Activated CD8-positive, alpha-beta T cell treated with anti-CD3 and anti-CD28 coated beads for 36 hours (primary cell): ENCODE results near the gene PRDM16. TPM values are rescaled to one million over a fixed set of nuclear protein-coding genes. Genes with fewer than 3 reads are reported as not detected.

Experiments used
- ATAC-seq: fragments of 200-7000 bp; cut with Tn5 transposase; one replicate; pipeline ENCODE4 v1.10.0; 2021; ENCODE audit warnings: mild to moderate bottlenecking, moderate library complexity
- CTCF ChIA-PET: fragments of 350-600 bp; sonication (Branson Sonifier 250); formaldehyde crosslinking; loops from one replicate; lab custom pipeline; 2021; ENCODE audit warnings: antibody characterized with exemption; lab: Charles Lee
- POLR2A ChIA-PET: fragments of 350-600 bp; sonication (Branson Sonifier 250); formaldehyde crosslinking; loops from one replicate; lab custom pipeline; 2021; ENCODE audit warnings: antibody characterized with exemption; lab: Charles Lee
- DNase-seq: peaks from one replicate; pipeline ENCODE4 v3.0.0-alpha.2; 2020
- H3K27ac Mint-ChIP-seq: one replicate; pipeline ENCODE4 v1.8.0; 2021; ENCODE audit warnings: mild to moderate bottlenecking, mixed read lengths
- H3K27me3 Mint-ChIP-seq: one replicate; pipeline ENCODE4 v1.8.0; 2021; ENCODE audit warnings: mixed read lengths
- H3K36me3 Mint-ChIP-seq: one replicate; pipeline ENCODE4 v1.8.0; 2021; ENCODE audit warnings: low read depth, mixed read lengths
- H3K4me1 Mint-ChIP-seq: one replicate; pipeline ENCODE4 v1.8.0; 2021; ENCODE audit warnings: low read depth, mixed read lengths
- H3K4me3 Mint-ChIP-seq: one replicate; pipeline ENCODE4 v1.8.0; 2021; ENCODE audit warnings: mild to moderate bottlenecking, moderate library complexity, mixed read lengths
- H3K9me3 Mint-ChIP-seq: one replicate; pipeline ENCODE4 v1.8.0; 2021; ENCODE audit warnings: mixed read lengths
- intact Hi-C: fragments of 100-400 bp; cut with micrococcal nuclease; formaldehyde crosslinking; loops from one replicate; pipeline ENCODE4 v1.10.0; 2022
- total RNA-seq, 2 experiments: library from RNA; stranded (reverse); gene quantifications; one replicate each; pipeline ENCODE4 v1.2.3, GENCODE V29; 2021
- TF ChIP-seq, protein P1 (sequence below): fragments of 200-600 bp; IDR thresholded peaks from one replicate; pipeline ENCODE4 v1.8.0; 2022; ENCODE audit warnings: antibody characterized with exemption, mild to moderate bottlenecking

Gene PRDM16
- total RNA-seq, 2 experiments from 2014 or later: 0.29 to 0.49 TPM

DNA sequence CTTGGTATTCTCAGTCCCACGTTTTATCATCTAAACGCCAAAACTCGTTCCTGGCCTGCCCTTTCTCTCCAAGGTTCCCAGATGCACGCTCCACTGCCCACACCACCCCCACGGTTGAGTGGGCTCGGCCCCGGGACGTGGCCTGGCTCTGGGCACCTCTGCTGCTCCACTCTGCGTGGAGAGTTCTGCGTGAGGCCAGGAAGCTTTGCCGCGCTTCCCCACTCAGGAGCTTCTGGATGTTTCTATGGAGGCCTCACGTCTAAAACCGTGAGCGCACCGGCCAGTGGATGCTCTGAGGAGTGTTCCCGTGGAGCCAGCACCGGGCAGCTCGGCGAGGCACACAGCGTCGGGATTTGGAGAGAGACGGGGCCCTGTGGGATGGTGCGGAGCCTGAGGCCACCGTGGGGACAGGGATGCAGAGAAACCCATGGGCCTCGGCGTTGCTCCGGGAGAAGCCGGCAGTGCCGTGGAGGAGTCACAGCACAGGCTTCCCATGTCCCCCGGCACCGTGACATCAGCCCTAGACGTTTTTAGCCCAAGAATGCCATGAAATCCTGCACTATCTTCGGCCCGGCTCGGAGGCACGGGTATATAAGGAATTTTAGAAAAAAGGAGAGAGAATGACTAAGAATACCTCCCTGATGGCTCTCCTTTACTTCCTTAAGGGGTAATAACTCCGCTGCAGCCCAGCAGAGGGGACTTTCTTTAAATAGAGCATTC is 125.9 kb downstream of the PRDM16 start:
- ChIA-PET CTCF (no interaction called here), POLR2A (no interaction called here)
- H3K36me3 Mint-ChIP-seq: no peaks in the 10 kb centered on the region
- no peaks in the 10 kb centered on the region for H3K4me1 Mint-ChIP-seq
- TF ChIP-seq, protein P1, sequence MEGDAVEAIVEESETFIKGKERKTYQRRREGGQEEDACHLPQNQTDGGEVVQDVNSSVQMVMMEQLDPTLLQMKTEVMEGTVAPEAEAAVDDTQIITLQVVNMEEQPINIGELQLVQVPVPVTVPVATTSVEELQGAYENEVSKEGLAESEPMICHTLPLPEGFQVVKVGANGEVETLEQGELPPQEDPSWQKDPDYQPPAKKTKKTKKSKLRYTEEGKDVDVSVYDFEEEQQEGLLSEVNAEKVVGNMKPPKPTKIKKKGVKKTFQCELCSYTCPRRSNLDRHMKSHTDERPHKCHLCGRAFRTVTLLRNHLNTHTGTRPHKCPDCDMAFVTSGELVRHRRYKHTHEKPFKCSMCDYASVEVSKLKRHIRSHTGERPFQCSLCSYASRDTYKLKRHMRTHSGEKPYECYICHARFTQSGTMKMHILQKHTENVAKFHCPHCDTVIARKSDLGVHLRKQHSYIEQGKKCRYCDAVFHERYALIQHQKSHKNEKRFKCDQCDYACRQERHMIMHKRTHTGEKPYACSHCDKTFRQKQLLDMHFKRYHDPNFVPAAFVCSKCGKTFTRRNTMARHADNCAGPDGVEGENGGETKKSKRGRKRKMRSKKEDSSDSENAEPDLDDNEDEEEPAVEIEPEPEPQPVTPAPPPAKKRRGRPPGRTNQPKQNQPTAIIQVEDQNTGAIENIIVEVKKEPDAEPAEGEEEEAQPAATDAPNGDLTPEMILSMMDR: no peak
- DNase-seq: no peak
- no peak for ATAC-seq
- H3K4me3 Mint-ChIP-seq: no peak overlapping the region
- H3K27ac Mint-ChIP-seq: no peak overlapping the region
- H3K9me3 Mint-ChIP-seq: no peaks in the 10 kb centered on the region
- no peaks in the 10 kb centered on the region for H3K27me3 Mint-ChIP-seq
- intact Hi-C loops: no loop called here

DNA sequence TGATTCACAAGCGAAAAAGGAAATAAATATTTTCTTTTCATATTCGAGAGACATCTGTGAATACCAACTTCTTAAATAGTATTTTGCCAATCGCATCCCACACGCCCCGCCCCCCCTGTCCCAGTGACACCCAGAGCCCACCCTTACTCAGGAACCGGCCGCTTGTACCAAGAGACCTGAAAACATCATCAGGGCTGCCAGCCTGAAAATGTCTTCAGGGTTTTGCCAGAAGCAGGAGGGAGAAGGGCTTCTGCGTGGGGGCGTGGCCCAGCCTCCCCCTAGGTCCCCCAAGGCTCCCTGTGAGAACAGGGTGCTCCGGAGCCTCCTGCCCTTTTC is 126.4 kb downstream of the PRDM16 start:
- ATAC-seq (no peak), DNase-seq (no peak)
- no peaks in the 10 kb centered on the region for H3K36me3 Mint-ChIP-seq
- intact Hi-C loops: no loop called here
- ChIA-PET POLR2A (no interaction called here), CTCF (no interaction called here)
- H3K27ac Mint-ChIP-seq: no peak overlapping the region
- H3K4me3 Mint-ChIP-seq: no peak overlapping the region
- TF ChIP-seq, protein P1: no peak
- H3K4me1 Mint-ChIP-seq: no peaks in the 10 kb centered on the region
- H3K27me3 Mint-ChIP-seq: no peaks in the 10 kb centered on the region
- H3K9me3 Mint-ChIP-seq: no peaks in the 10 kb centered on the region

DNA sequence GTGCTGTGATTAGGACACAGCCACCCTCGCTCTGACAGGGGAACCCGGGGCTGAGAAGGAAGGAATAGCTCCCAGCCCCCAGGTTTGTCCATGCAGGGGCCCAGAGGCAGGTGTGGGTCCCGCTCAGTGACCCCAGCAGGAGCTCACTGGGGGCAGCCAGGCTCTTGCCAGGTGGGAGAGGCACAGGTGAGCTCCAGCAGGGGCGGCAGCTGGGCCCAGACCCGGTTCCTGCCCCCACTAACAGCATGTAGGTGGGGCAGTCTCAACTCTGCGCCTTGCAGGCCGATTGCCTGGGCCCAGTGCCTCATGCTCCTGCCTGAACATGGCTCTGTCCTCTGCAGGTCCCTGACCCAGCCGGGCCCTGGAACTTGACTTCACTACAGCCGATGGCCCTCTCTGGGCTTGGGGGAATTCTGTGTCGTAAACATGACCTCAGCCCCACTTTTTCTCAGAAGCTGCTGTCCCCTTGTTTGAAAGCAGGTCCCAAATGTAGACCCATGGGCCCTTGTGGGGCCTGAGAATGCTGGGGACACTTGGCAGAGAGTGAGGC is 127.0 kb downstream of the PRDM16 start:
- H3K27ac Mint-ChIP-seq: no peak overlapping the region
- ATAC-seq: no peak
- POLR2A ChIA-PET: no interaction called here
- TF ChIP-seq, protein P1: no peak
- no peak overlapping the region for H3K4me3 Mint-ChIP-seq
- CTCF ChIA-PET: no interaction called here
- DNase-seq: no peak
- no peaks in the 10 kb centered on the region for H3K4me1 Mint-ChIP-seq
- no peaks in the 10 kb centered on the region for H3K9me3 Mint-ChIP-seq
- H3K36me3 Mint-ChIP-seq: no peaks in the 10 kb centered on the region
- no peaks in the 10 kb centered on the region for H3K27me3 Mint-ChIP-seq
- intact Hi-C loops: no loop called here

DNA sequence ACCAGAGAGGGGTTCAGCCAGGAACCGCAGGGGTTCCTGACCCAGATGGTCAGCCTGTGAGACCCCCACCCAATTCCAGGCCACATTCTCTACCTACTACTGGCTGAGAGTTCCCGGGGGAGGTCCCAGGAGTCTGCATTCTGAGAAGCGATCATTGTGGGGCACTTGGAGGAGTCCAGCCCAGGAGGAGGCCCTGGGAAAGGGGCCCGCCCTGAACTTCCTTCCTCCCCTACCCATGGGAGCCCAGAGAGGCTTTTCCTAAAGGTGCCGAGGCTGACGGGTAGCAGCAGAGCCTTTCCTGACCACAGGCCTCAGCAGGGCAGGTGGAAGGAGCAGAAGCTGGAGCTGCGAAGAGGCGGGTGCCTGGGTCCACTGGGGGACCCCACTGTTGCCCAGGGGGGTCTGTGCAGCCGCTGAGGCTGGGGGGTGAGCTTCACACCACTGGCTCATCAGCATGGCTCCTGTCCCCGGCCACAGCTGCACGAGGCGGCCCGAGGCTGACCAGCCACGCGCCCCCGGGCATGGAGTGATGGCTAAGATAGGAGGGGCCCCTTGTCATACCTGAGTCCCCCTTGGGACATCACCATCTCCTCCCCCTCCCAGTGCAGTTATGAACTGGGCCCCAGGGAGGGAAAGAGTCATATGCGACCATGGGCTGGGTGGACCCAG is 127.7 kb downstream of the PRDM16 start:
- Mint-ChIP-seq H3K4me3 (no peak overlapping the region), H3K27ac (no peak overlapping the region), H3K9me3 (no peaks in the 10 kb centered on the region), H3K27me3 (no peaks in the 10 kb centered on the region), H3K36me3 (no peaks in the 10 kb centered on the region), H3K4me1 (no peaks in the 10 kb centered on the region)
- intact Hi-C loops: no loop called here
- ChIA-PET POLR2A (no interaction called here), CTCF (no interaction called here)
- TF ChIP-seq, protein P1: no peak
- DNase-seq (no peak), ATAC-seq (no peak)

DNA sequence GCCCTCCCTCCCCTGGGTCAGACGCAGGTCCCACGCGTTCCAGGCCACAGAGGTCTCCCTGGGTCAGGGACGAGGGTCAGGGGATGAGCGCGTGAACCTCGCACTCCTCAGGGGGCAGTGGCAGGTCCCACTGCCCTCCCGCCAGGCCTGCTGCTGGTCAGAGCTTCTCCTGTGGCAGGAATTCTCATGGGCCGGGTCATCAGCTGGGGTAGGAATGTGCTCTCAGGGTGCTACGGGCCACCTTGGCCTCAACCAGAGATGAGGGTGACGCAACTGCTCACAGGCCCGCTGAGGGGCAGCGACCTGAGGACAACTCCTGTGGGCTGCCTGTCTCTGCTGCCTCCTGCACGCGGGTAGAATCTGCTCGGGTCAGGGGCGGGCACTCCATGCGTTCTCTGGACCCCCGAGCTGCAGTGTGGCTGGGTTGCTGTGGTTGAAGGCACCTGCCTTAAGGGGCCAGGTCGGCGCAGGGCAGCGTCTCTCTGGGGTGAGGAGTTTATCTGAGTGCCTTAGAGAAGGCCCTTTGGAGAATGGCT is 128.8 kb downstream of the PRDM16 start:
- ATAC-seq (no peak), DNase-seq (no peak)
- ChIA-PET CTCF (no interaction called here), POLR2A (interaction anchor here (0.7 kb wide), 1 partner anchor 740 kb away, joined by 3 read pairs; no protein-coding TSS in a partner anchor)
- H3K4me1 Mint-ChIP-seq: no peaks in the 10 kb centered on the region
- intact Hi-C loops: no loop called here
- no peak overlapping the region for H3K4me3 Mint-ChIP-seq
- TF ChIP-seq, protein P1: no peak
- H3K9me3 Mint-ChIP-seq: no peaks in the 10 kb centered on the region
- no peaks in the 10 kb centered on the region for H3K36me3 Mint-ChIP-seq
- H3K27ac Mint-ChIP-seq: no peak overlapping the region
- H3K27me3 Mint-ChIP-seq: no peaks in the 10 kb centered on the region
